Measurements from ENCODE around the gene LPCAT3.

DNA sequence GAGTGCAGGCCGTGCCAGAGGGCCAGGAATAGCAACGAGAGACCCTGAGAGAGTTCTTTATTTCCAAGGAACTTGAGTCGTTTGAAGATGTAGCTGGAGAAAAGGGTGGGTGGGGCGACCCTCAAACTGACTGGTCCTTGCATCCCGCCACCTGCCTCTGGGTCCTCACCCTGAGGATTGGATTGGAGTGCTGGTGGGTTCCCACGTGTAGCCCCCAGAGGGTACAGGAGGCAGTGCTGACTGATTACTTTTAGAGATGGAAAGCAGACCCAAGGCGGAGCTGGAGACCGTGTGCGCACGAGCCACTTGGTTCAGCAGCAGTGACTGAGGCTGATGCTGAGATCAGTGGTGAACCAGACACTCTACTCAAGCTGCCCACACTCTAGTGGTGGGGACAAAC is 40.6 kb downstream of the LPCAT3 start:
- TF ChIP-seq CTCF (conservative IDR thresholded peaks at IDR 0.05; ENCODE audit: low read length) (no peak), EZH2phosphoT487 (IDR thresholded peaks at IDR 0.05; ENCODE audit: borderline replicate concordance) (no peak)
